K562 (cell line): ENCODE data around the gene CSF2. TPM values are rescaled to one million over a fixed set of nuclear protein-coding genes. Genes with fewer than 3 reads are reported as not detected.

ENCODE experiments used
- ARNT ChIP-seq, 2 experiments: fragments of 450-650 bp; IDR thresholded peaks; 2 replicates each; pipeline ENCODE4 v1.6.1; 2016; ENCODE audit warnings: mild to moderate bottlenecking in 1 of 2
- EGR1 ChIP-seq: fragments of 450-650 bp; conservative IDR thresholded peaks from 2 replicates; pipeline ENCODE4 v1.6.1; 2017; ENCODE audit warnings: mild to moderate bottlenecking
- FOXA1 ChIP-seq: fragments of 450-650 bp; IDR thresholded peaks from 2 replicates; pipeline ENCODE4 v1.6.1; 2016; ENCODE audit warnings: mild to moderate bottlenecking, borderline replicate concordance
- FOXM1 ChIP-seq, 2 experiments: fragments of 450-650 bp in 1 of 2; sonication (generic) in 1 of 2; formaldehyde crosslinking in 1 of 2; IDR thresholded peaks; 2 replicates each; pipeline versions ENCODE4 v1.6.1 to v1.9.0; 2017 to 2022; ENCODE audit warnings: low read depth in 2 of 2, mild to moderate bottlenecking in 2 of 2, missing genetic modification reagents in 1 of 2, moderate library complexity in 1 of 2
- HDAC2 ChIP-seq: fragments of 450-650 bp; IDR thresholded peaks from 2 replicates; pipeline ENCODE4 v1.6.1; 2016; ENCODE audit warnings: mild to moderate bottlenecking
- HDAC8 ChIP-seq: fragments of 450-650 bp; IDR thresholded peaks from 2 replicates; pipeline ENCODE4 v1.6.1; 2016; ENCODE audit warnings: mild to moderate bottlenecking, missing genetic modification characterization, moderate library complexity, missing compliant biosample characterization
- HMGXB4 ChIP-seq: sonication (generic); formaldehyde crosslinking; IDR thresholded peaks from 2 replicates; pipeline ENCODE4 v1.8.1; 2023; ENCODE audit warnings: mild to moderate bottlenecking, missing genetic modification reagents
- KDM2B ChIP-seq: fragments of 250-450 bp; sonication (Bioruptor Pico); IDR thresholded peaks from 2 replicates; pipeline ENCODE4 v1.8.0; 2021; ENCODE audit warnings: mild to moderate bottlenecking, moderate library complexity
- KDM5B ChIP-seq: fragments of 200-600 bp; sonication (generic); IDR thresholded peaks from 2 replicates; pipeline ENCODE4 v1.6.1; 2012; ENCODE audit warnings: low read depth, mild to moderate bottlenecking, moderate library complexity, low read length, control low read depth, inconsistent platforms; ENCODE audit not compliant: insufficient replicate concordance
- KLF16 ChIP-seq: IDR thresholded peaks from 2 replicates; pipeline ENCODE4 v1.6.1; 2016; ENCODE audit warnings: antibody characterized with exemption
- MLX ChIP-seq, 2 experiments: fragments of 450-650 bp in 1 of 2; sonication (generic) in 1 of 2; formaldehyde crosslinking; conservative IDR thresholded peaks; 2 replicates each; pipeline versions ENCODE4 v1.4.0 to v1.8.1; 2020 to 2022; ENCODE audit warnings: mild to moderate bottlenecking in 1 of 2, missing genetic modification reagents in 1 of 2
- MTA2 ChIP-seq: fragments of 450-650 bp; IDR thresholded peaks from 2 replicates; pipeline ENCODE4 v1.6.1; 2016; ENCODE audit warnings: low read depth
- NBN ChIP-seq: fragments of 450-650 bp; IDR thresholded peaks from 2 replicates; pipeline ENCODE4 v1.6.1; 2016; ENCODE audit warnings: low read depth, mild to moderate bottlenecking
- NR0B1 ChIP-seq: fragments of 450-650 bp; IDR thresholded peaks from one replicate; pipeline ENCODE4 v1.6.1; 2018; ENCODE audit warnings: mild to moderate bottlenecking, moderate library complexity; ENCODE audit not compliant: partially characterized antibody
- PML ChIP-seq: IDR thresholded peaks from 2 replicates; pipeline ENCODE4 v1.6.1; 2012; ENCODE audit warnings: low read length, inconsistent platforms
- PREB ChIP-seq: sonication (generic); formaldehyde crosslinking; IDR thresholded peaks from 2 replicates; pipeline ENCODE4 v1.8.1; 2023; ENCODE audit warnings: mild to moderate bottlenecking, missing genetic modification reagents
- SMAD4 ChIP-seq: fragments of 250-450 bp; sonication (Bioruptor Pico); conservative IDR thresholded peaks from 2 replicates; pipeline ENCODE4 v1.8.0; 2021; ENCODE audit warnings: inconsistent platforms, mild to moderate bottlenecking, moderate library complexity
- SRSF1 ChIP-seq: fragments of 200-400 bp; formaldehyde crosslinking; IDR thresholded peaks from 2 replicates; pipeline ENCODE4 v1.6.1; 2017; ENCODE audit warnings: mild to moderate bottlenecking, low read depth, low read length, moderate library complexity
- ZFP91 ChIP-seq: sonication (generic); formaldehyde crosslinking; IDR thresholded peaks from 2 replicates; pipeline ENCODE4 v1.8.0; 2022; ENCODE audit warnings: mild to moderate bottlenecking, missing genetic modification reagents
- ZNF561 ChIP-seq: fragments of 450-650 bp; formaldehyde crosslinking; conservative IDR thresholded peaks from 2 replicates; pipeline ENCODE4 v1.4.0; 2020; ENCODE audit warnings: mild to moderate bottlenecking, moderate library complexity
- polyA plus RNA-seq, 8 experiments: library from polyadenylated mRNA; depleted of rRNA in 4 of 8; stranded (reverse) in 5 of 8; unstranded in 3 of 8; fragments of >200 nt; fragmentation: Nextera tagmentation in 2 of 8; fragmentation: Illumina TruSeq in 1 of 8; extraction: Ambion mirVana in 2 of 8; extraction: Trizol in 1 of 8; gene quantifications; 2 replicates each; pipeline versions ENCODE4 v1.2.1 to v1.2.3, GENCODE V29; 2011 to 2014; ENCODE audit warnings: inconsistent platforms in 1 of 8, missing spikeins in 1 of 8
- total RNA-seq, 7 experiments: library from RNA; depleted of rRNA in 6 of 7; stranded (reverse); fragments of >200 nt in 6 of 7; fragmentation: Illumina TruSeq in 2 of 7; extraction: Trizol in 2 of 7; gene quantifications; 2 replicates each; pipeline versions ENCODE4 v1.2.1 to v1.2.3, GENCODE V29; 2011 to 2021; ENCODE audit warnings: low replicate concordance in 1 of 7

The CSF2 gene
- total and polyA plus RNA-seq, 9 of the 15 experiments (the other 6 are each of a cell fraction or from before 2014, with no cell fraction given) = 0.25 to 0.29 TPM; not detected in 7

- TF ChIP-seq NR0B1 (no peak), PML (peak; percentile 82; the same call in 1 of the 2 replicates), ARNT (IDR thresholded peaks at IDR 0.05) (peak; percentile 79 to 87; a peak in 3 of 4 replicates), HDAC2 (peak; percentile 94), SMAD4 (0 out of 2 replicates have a peak, but pooled peaks have one; percentile 25), MTA2 (peak; percentile 79), KLF16 (peak; percentile 85), HDAC8 (tag) (no peak), HMGXB4 (CRISPR knock-in tag) (no peak), SRSF1 (no peak), EGR1 (peak; percentile 92), FOXM1 (IDR thresholded peaks at IDR 0.05; ENCODE audit: low read depth) (0 out of 2 replicates have a peak, but pooled peaks have one; percentile 41), FOXM1 (CRISPR knock-in tag; IDR thresholded peaks at IDR 0.05; ENCODE audit: low read depth) (no peak), ZFP91 (no peak), KDM2B (CRISPR knock-in tag) (no peak), PREB (CRISPR knock-in tag) (no peak), FOXA1 (no peak), KDM5B (no peak), ZNF561 (CRISPR knock-in tag) (no peak), NBN (peak; percentile 93; the same call in 1 of the 2 replicates), MLX (CRISPR knock-in tag; conservative IDR thresholded peaks at IDR 0.05) (no peak)
Measured at GRCh38 chr5:132114150-132115121, 40.8 kb downstream of the CSF2 start (continued).
